Activated CD4-positive, CD25-positive, alpha-beta regulatory T cell treated with anti-CD3 and anti-CD28 coated beads, Interleukin-2, amount 50 U/mL, for 16 hours (primary cell): ENCODE measurements around the gene NECTIN1.

Experiments used
- DNase-seq: peaks from one replicate; pipeline ENCODE4 v3.0.0-alpha.2; 2020; ENCODE audit warnings: low read depth, low spot score

Gene NECTIN1

GRCh38 chr11:119730789-119731386, 1.9 kb upstream of the NECTIN1 start:
- DNase-seq: no peak

- DNase-seq: no peak
Measured at GRCh38 chr11:119729951-119730613, 1.1 kb upstream of the NECTIN1 start.

GRCh38 chr11:119729581-119729927, 554 bp upstream of the NECTIN1 start:
- DNase-seq: no peak

GRCh38 chr11:119728211-119728626, 781 bp downstream of the NECTIN1 start:
- DNase-seq: no peak

GRCh38 chr11:119727523-119728151, 1.4 kb downstream of the NECTIN1 start:
- no peak for DNase-seq

DNA sequence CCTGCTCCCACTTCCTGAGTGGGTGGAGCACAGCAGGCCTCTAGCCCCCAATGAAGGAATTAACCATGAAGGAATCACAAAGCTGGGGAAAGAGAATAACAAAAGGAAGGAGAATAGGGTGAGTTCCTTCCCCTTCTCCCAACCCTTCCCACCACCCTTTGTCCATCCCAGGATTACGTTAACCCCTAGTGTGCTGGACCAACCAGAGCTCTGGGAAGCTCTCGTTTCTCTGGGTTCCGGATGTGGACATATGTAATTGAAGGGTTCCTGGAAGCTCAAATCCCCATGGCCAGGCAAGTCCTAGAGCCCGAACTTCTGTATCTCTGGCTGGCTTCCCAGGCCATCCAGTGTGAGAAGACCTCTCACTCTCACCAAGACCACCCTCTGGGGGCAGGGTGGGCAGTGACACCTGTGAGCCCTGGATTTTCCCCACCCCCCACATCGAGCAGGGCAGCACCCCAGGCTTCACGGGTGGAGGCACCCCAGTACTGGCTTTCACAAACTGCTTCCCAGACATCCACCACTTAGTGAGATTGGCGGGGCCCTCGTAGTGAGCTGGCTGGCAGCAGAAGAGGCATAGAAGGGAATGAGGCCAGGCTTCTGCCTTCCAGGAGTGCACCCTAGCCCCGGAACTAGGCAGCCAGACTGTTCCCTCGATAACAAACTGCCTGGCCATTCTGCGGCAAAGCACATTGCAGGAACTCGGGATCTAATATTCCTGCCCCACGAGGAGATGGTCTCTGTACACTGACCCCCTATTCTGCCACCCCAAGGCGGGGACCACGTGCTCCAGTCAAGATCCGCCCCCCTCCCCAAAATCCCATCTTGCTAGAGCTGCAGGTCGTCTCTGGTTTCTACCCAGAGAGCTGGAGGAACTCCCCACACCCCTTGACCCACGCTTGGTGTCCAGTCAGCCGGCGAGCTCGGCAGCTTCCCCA, 2.1 kb downstream of the NECTIN1 start:
- no peak for DNase-seq

GRCh38 chr11:119726150-119726553, 2.8 kb downstream of the NECTIN1 start:
- no peak for DNase-seq

- no peak for DNase-seq
Measured at GRCh38 chr11:119724956-119725355, 4.0 kb downstream of the NECTIN1 start.

DNA sequence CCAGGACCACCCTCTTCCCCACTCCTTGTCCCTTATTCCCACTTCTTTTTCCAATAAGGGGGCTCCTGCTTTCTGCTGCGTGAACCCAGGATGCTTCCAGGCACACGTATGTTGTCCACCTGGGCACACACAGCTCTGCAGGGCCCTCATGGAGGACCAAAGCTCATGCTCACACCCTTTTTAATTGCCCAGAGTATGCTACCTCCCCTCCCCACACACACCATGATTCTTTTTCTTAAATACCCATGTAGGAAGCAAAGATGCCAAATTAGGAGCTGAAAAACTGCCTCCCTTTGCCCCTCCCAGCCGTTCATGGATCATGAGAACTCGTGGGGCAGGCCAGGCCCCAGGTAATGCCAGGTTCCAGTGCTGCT, 5.1 kb downstream of the NECTIN1 start:
- no peak for DNase-seq

- DNase-seq: no peak
Measured at GRCh38 chr11:119723243-119723951, 5.6 kb downstream of the NECTIN1 start.

DNA sequence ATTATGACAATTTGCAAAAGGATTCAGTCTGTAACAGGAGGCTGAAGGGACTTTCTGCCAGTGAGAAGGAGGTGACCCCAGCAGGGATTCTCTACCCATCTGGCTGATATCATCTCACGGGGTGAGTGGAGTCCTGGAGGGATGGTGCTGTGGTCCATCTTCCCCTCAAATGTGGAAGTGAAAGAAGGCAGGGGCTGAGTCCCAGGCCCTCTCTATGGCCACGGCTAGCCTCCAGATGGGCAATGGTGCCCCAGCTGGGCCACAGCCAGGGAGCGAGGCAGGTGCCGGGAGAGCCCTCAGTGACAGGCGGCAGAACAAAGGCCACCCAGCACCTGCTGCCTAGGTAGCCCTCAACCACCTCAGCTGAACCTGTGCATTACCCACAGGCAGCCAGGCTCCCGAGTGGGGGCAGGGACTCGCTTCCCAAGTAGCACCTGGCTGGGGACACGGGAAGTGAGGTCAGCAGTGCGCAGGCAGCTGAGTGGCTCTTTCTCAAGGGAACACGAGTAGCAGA, 6.7 kb downstream of the NECTIN1 start:
- DNase-seq: no peak

- no peak for DNase-seq
Measured at GRCh38 chr11:119721129-119722120, 7.6 kb downstream of the NECTIN1 start.

- DNase-seq: no peak
Measured at GRCh38 chr11:119720311-119720913, 8.6 kb downstream of the NECTIN1 start.

- DNase-seq: no peak
Measured at GRCh38 chr11:119717839-119718534, 11.0 kb downstream of the NECTIN1 start.

DNA sequence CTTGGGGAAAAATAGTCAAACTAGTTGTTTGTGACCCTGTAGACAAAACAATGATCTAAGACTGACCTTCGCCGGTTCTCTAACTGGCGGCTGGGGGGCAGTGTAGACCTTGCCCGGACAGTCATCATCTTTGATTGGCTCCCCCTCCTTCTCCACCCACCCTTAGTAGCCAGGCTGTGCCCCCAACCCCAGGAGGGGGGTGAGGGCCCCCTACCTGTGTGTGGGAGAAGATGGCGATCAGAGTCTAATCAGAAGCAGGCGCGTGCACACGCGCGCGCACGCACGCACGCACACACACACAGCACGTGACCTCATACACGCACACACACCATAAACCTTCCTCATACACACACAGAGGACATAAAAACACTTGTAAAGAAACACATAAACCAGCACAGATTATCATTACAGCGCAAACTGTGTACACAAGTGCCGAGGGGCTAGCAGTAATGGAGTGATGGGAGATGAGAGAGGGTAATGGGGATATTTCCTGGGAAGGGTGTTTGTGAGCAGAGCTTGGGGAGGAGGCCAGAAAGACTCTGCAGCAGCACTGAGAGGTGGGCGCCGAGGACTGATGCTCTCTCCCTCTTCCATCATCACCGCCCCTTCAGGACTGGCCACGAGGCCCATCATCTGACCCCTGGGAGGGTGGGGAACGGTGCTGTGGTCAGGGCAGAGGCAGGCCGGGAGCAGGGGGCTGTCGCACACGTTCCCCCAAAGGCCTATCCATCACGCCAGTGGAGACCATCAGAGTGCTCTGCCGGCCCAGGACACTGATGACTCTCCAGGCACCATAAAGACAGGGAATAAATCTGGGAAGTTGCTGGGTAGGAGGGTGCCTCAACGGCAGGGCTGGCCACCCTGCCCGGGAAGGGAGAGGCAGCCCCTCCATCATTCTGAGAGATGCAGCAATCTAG, 12.2 kb downstream of the NECTIN1 start:
- DNase-seq: no peak

- DNase-seq: no peak
Measured at GRCh38 chr11:119714590-119714989, 14.4 kb downstream of the NECTIN1 start.

DNA sequence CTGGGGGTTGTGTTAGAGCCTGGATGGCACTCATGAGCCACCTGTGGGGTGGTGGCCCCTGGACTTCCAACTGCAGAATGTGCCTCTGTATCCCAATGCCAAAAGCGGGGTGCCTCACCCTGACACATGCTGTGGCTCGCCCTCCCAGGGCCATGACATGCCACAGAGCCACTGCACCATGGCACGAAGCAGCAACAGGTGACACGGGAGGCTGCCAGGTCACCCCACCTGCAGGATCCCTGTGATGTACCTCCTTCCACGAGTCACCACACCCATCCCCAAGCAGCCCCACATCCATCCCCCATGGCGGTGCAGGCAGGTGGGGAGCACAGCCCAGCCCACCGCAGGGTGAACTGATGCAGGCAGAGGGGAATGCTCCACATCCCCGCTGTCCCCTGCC, 14.8 kb downstream of the NECTIN1 start:
- no peak for DNase-seq
